GM21390 (cell line): ENCODE data around the gene FLNC.

Experiments
- ATAC-seq: cut with Tn5 transposase; IDR thresholded peaks from one replicate; pipeline ENCODE4 v1.9.1; 2021; ENCODE audit not compliant: unreplicated experiment

FLNC gene

GRCh38 chr7:128888756-128889095 is 58.5 kb downstream of the FLNC start:
- ATAC-seq = no peak

- ATAC-seq = no peak
Observed at GRCh38 chr7:128889121-128889520, 58.9 kb downstream of the FLNC start.

- no peak for ATAC-seq
Observed at GRCh38 chr7:128890306-128891109, 60.3 kb downstream of the FLNC start.

- no peak for ATAC-seq
Observed at GRCh38 chr7:128891110-128891941, 61.1 kb downstream of the FLNC start.

- no peak for ATAC-seq
Observed at GRCh38 chr7:128891942-128892269, 61.7 kb downstream of the FLNC start.

- ATAC-seq = no peak
Observed at GRCh38 chr7:128892521-128893250, 62.5 kb downstream of the FLNC start.

- ATAC-seq = no peak
Observed at GRCh38 chr7:128893251-128894100, 63.3 kb downstream of the FLNC start.

- no peak for ATAC-seq
Observed at GRCh38 chr7:128894101-128894440, 63.9 kb downstream of the FLNC start.

- ATAC-seq = no peak
Observed at GRCh38 chr7:128895320-128895719, 65.1 kb downstream of the FLNC start.

- no peak for ATAC-seq
Observed at GRCh38 chr7:128899392-128899791, 69.2 kb downstream of the FLNC start.

GRCh38 chr7:128900237-128900636 is 70.0 kb downstream of the FLNC start:
- ATAC-seq = no peak

GRCh38 chr7:128902761-128903585 is 72.8 kb downstream of the FLNC start:
- no peak for ATAC-seq

- ATAC-seq = no peak
Observed at GRCh38 chr7:128903621-128904361, 73.6 kb downstream of the FLNC start.

GRCh38 chr7:128904381-128905197 is 74.4 kb downstream of the FLNC start:
- ATAC-seq = no peak

GRCh38 chr7:128906001-128906765 is 76.0 kb downstream of the FLNC start:
- no peak for ATAC-seq

GRCh38 chr7:128906766-128907559 is 76.8 kb downstream of the FLNC start:
- ATAC-seq = no peak
